ENCODE results near the gene UBR4. TPM values are rescaled to one million over a fixed set of nuclear protein-coding genes. Genes with fewer than 3 reads are reported as not detected.

Gene UBR4
- polyA plus RNA-seq, 1 donor from 2014 or later, result 49.7 TPM

DNA sequence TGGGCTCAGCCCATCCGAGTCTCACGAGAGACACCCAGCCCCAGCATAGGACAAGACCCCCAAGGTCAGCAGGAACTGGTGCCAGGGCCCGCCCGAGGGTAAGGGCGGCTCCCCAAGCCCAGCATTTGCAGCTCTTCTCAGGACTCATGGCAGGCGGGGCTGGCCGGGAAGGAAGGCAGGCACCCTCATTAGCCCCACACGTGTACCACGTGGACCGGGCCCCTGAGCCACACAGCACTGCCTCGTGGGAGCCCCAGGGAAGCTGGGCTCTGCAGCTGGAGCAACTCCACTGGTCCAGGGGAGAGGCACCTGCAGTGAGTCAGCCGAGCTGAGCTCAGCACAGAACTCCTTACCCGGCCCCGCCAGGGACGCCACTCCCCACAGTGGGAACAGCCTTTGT is 155.8 kb downstream of the UBR4 start:
- no peak for TF ChIP-seq TAF1 (IDR thresholded peaks at IDR 0.05; ENCODE audit: low read depth)
- no peak for TF ChIP-seq POLR2AphosphoS5 (IDR thresholded peaks at IDR 0.05)
- no peak for TF ChIP-seq RAD21 (conservative IDR thresholded peaks at IDR 0.05)
- TF ChIP-seq, protein P1, sequence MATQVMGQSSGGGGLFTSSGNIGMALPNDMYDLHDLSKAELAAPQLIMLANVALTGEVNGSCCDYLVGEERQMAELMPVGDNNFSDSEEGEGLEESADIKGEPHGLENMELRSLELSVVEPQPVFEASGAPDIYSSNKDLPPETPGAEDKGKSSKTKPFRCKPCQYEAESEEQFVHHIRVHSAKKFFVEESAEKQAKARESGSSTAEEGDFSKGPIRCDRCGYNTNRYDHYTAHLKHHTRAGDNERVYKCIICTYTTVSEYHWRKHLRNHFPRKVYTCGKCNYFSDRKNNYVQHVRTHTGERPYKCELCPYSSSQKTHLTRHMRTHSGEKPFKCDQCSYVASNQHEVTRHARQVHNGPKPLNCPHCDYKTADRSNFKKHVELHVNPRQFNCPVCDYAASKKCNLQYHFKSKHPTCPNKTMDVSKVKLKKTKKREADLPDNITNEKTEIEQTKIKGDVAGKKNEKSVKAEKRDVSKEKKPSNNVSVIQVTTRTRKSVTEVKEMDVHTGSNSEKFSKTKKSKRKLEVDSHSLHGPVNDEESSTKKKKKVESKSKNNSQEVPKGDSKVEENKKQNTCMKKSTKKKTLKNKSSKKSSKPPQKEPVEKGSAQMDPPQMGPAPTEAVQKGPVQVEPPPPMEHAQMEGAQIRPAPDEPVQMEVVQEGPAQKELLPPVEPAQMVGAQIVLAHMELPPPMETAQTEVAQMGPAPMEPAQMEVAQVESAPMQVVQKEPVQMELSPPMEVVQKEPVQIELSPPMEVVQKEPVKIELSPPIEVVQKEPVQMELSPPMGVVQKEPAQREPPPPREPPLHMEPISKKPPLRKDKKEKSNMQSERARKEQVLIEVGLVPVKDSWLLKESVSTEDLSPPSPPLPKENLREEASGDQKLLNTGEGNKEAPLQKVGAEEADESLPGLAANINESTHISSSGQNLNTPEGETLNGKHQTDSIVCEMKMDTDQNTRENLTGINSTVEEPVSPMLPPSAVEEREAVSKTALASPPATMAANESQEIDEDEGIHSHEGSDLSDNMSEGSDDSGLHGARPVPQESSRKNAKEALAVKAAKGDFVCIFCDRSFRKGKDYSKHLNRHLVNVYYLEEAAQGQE (IDR thresholded peaks at IDR 0.05; ENCODE audit: borderline replicate concordance), result no peak
- TF ChIP-seq EP300 (conservative IDR thresholded peaks at IDR 0.05; ENCODE audit: poor library complexity, severe bottlenecking), result no peak
- no peak for TF ChIP-seq EZH2 (IDR thresholded peaks at IDR 0.05; ENCODE audit: borderline replicate concordance, insufficient read depth, low read length, poor library complexity, severe bottlenecking)
- TF ChIP-seq, protein P2, sequence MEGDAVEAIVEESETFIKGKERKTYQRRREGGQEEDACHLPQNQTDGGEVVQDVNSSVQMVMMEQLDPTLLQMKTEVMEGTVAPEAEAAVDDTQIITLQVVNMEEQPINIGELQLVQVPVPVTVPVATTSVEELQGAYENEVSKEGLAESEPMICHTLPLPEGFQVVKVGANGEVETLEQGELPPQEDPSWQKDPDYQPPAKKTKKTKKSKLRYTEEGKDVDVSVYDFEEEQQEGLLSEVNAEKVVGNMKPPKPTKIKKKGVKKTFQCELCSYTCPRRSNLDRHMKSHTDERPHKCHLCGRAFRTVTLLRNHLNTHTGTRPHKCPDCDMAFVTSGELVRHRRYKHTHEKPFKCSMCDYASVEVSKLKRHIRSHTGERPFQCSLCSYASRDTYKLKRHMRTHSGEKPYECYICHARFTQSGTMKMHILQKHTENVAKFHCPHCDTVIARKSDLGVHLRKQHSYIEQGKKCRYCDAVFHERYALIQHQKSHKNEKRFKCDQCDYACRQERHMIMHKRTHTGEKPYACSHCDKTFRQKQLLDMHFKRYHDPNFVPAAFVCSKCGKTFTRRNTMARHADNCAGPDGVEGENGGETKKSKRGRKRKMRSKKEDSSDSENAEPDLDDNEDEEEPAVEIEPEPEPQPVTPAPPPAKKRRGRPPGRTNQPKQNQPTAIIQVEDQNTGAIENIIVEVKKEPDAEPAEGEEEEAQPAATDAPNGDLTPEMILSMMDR (IDR thresholded peaks at IDR 0.05; ENCODE audit: poor library complexity, severe bottlenecking), result no peak
- no peak for TF ChIP-seq MXI1 (conservative IDR thresholded peaks at IDR 0.05; ENCODE audit: poor library complexity, severe bottlenecking)
- no peak for TF ChIP-seq SMC3 (conservative IDR thresholded peaks at IDR 0.05; ENCODE audit: poor library complexity)
- Histone ChIP-seq H3K9me2 (ENCODE audit: insufficient read depth, low read length) (no peaks in the 10 kb centered on the region), H3K27ac (ENCODE audit: low read length) (no peak overlapping the region)

DNA sequence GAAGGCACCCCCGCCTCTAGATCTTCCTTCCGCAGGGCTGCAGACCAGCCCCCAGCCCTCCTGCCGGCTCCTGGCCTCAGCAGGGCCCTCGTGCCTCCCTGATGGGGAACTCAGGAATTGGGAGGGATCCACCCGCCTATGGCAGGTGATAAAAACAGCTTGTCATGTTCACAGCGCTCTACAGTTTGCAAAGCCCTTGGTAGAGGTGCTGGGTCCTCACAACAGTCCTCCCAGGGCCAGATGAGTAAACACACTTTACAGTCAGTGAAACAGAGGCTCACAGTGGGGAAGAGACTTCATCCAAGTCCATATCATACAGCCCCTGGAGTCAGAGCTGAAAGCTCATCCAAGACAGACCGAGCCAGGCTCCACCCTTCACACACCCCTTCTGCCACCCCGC is 156.6 kb downstream of the UBR4 start:
- Histone ChIP-seq H3K27ac (ENCODE audit: low read length) (no peak overlapping the region), H3K9ac (ENCODE audit: low read length) (no peak overlapping the region), H3K9me3 (ENCODE audit: low read length) (no peaks in the 10 kb centered on the region), H4K20me1 (ENCODE audit: insufficient read depth) (no peaks in the 10 kb centered on the region), H3K79me2 (replicated peaks; ENCODE audit: insufficient read depth, low read length) (no peaks in the 10 kb centered on the region), H3K36me3 (ENCODE audit: insufficient read depth, low read length) (no peaks in the 10 kb centered on the region), H3K27me3 (ENCODE audit: insufficient read depth, low read depth, low read length) (no peaks in the 10 kb centered on the region), H3K4me2 (ENCODE audit: low read length) (no peak overlapping the region), H3F3A (ENCODE audit: insufficient read depth, low read length, poor library complexity, severe bottlenecking) (no peaks in the 10 kb centered on the region), H3K4me3 (ENCODE audit: low read length) (no peak overlapping the region), H2AFZ (ENCODE audit: low read depth, low read length) (no peak overlapping the region), H3K9me2 (ENCODE audit: insufficient read depth, low read length) (no peaks in the 10 kb centered on the region)
- TF ChIP-seq, protein P1 (IDR thresholded peaks at IDR 0.05; ENCODE audit: borderline replicate concordance), result no peak
- no peak for TF ChIP-seq SMC3 (conservative IDR thresholded peaks at IDR 0.05; ENCODE audit: poor library complexity)
- TF ChIP-seq, protein P2 (IDR thresholded peaks at IDR 0.05; ENCODE audit: poor library complexity, severe bottlenecking), result no peak
- no peak for TF ChIP-seq POLR2AphosphoS5 (IDR thresholded peaks at IDR 0.05)
- TF ChIP-seq TAF1 (IDR thresholded peaks at IDR 0.05; ENCODE audit: low read depth), result no peak
- no peak for TF ChIP-seq MXI1 (conservative IDR thresholded peaks at IDR 0.05; ENCODE audit: poor library complexity, severe bottlenecking)
- TF ChIP-seq RAD21 (conservative IDR thresholded peaks at IDR 0.05), result no peak
- TF ChIP-seq EZH2 (IDR thresholded peaks at IDR 0.05; ENCODE audit: borderline replicate concordance, insufficient read depth, low read length, poor library complexity, severe bottlenecking), result no peak
- TF ChIP-seq EP300 (conservative IDR thresholded peaks at IDR 0.05; ENCODE audit: poor library complexity, severe bottlenecking), result no peak

More for the DNA sequence above, 155.8 kb downstream of the UBR4 start:
- Histone ChIP-seq H3F3A (ENCODE audit: insufficient read depth, low read length, poor library complexity, severe bottlenecking) (no peaks in the 10 kb centered on the region), H3K27me3 (ENCODE audit: insufficient read depth, low read depth, low read length) (no peaks in the 10 kb centered on the region), H3K9me3 (ENCODE audit: low read length) (no peaks in the 10 kb centered on the region), H3K4me2 (ENCODE audit: low read length) (no peak overlapping the region), H3K9ac (ENCODE audit: low read length) (no peak overlapping the region), H3K79me2 (replicated peaks; ENCODE audit: insufficient read depth, low read length) (no peaks in the 10 kb centered on the region), H4K20me1 (ENCODE audit: insufficient read depth) (no peaks in the 10 kb centered on the region), H3K36me3 (ENCODE audit: insufficient read depth, low read length) (no peaks in the 10 kb centered on the region), H3K4me3 (ENCODE audit: low read length) (no peak overlapping the region), H2AFZ (ENCODE audit: low read depth, low read length) (no peak overlapping the region)
